HepG2 (cell line): ENCODE data around the gene E2F1. TPM values are rescaled to one million over a fixed set of nuclear protein-coding genes. Genes with fewer than 3 reads are reported as not detected.

Experiments
- CEBPB ChIP-seq: IDR thresholded peaks from 2 replicates; pipeline ENCODE4 v1.6.1; 2011; ENCODE audit warnings: low read depth, low read length, improper control_type of control experiment, borderline replicate concordance
- FOXP1 ChIP-seq, 2 experiments: fragments of 450-650 bp in 1 of 2; IDR thresholded peaks; 2 replicates each; pipeline ENCODE4 v1.6.1; 2017 to 2018; ENCODE audit warnings: antibody characterized with exemption in 1 of 2
- KLF16 ChIP-seq, 2 experiments: sonication (generic) in 1 of 2; formaldehyde crosslinking in 1 of 2; IDR thresholded peaks; 2 replicates each; pipeline versions ENCODE4 v1.6.1 to v1.8.0; 2016 to 2023; ENCODE audit warnings: missing genetic modification reagents in 2 of 2, missing compliant biosample characterization in 1 of 2
- MIER2 ChIP-seq: IDR thresholded peaks from 2 replicates; pipeline ENCODE4 v1.6.1; 2016; ENCODE audit warnings: missing biosample characterization, missing genetic modification reagents
- MIXL1 ChIP-seq: IDR thresholded peaks from 2 replicates; pipeline ENCODE4 v1.6.1; 2016
- PITX1 ChIP-seq: sonication (generic); formaldehyde crosslinking; IDR thresholded peaks from 2 replicates; pipeline ENCODE4 v1.5.1; 2020; ENCODE audit warnings: mild to moderate bottlenecking, missing genetic modification reagents
- RXRB ChIP-seq: IDR thresholded peaks from 2 replicates; pipeline ENCODE4 v1.6.1; 2016; ENCODE audit warnings: borderline replicate concordance, missing genetic modification reagents, missing compliant biosample characterization
- SAP130 ChIP-seq: IDR thresholded peaks from 2 replicates; pipeline ENCODE4 v1.6.1; 2016; ENCODE audit warnings: low read depth
- SP2 ChIP-seq: sonication (generic); formaldehyde crosslinking; IDR thresholded peaks from 2 replicates; pipeline ENCODE4 v1.5.1; 2020; ENCODE audit warnings: mild to moderate bottlenecking, missing genetic modification reagents
- TARDBP ChIP-seq: sonication (generic); formaldehyde crosslinking; IDR thresholded peaks from 2 replicates; pipeline ENCODE4 v1.8.0; 2022; ENCODE audit warnings: mild to moderate bottlenecking, missing genetic modification reagents
- ZBTB3 ChIP-seq: sonication (generic); formaldehyde crosslinking; IDR thresholded peaks from 2 replicates; pipeline ENCODE4 v1.4.0; 2020; ENCODE audit warnings: low read depth, mild to moderate bottlenecking, moderate library complexity, missing genetic modification reagents, borderline replicate concordance
- ZEB1 ChIP-seq: IDR thresholded peaks from 2 replicates; pipeline ENCODE4 v1.6.1; 2012; ENCODE audit warnings: mild to moderate bottlenecking, low read depth, inconsistent platforms; ENCODE audit not compliant: insufficient replicate concordance
- ZFP1 ChIP-seq: IDR thresholded peaks from 2 replicates; pipeline ENCODE4 v1.6.1; 2016
- ZNF124 ChIP-seq: sonication (generic); formaldehyde crosslinking; IDR thresholded peaks from 2 replicates; pipeline ENCODE4 v1.4.0; 2020; ENCODE audit warnings: missing genetic modification reagents
- ZNF564 ChIP-seq: sonication (generic); formaldehyde crosslinking; IDR thresholded peaks from 2 replicates; pipeline ENCODE4 v1.8.1; 2023; ENCODE audit warnings: mild to moderate bottlenecking, missing genetic modification reagents
- ZNF7 ChIP-seq: IDR thresholded peaks from 2 replicates; pipeline ENCODE4 v1.6.1; 2016; ENCODE audit warnings: missing biosample characterization, missing genetic modification reagents
- ZNF780A ChIP-seq: sonication (generic); formaldehyde crosslinking; IDR thresholded peaks from 2 replicates; pipeline ENCODE4 v1.8.0; 2022; ENCODE audit warnings: mild to moderate bottlenecking, missing genetic modification reagents, moderate library complexity
- polyA plus RNA-seq, 8 experiments: library from polyadenylated mRNA; depleted of rRNA in 3 of 8; stranded (reverse) in 7 of 8; unstranded in 1 of 8; fragments of >200 nt; fragmentation: Illumina TruSeq in 4 of 8; extraction: Trizol in 4 of 8; gene quantifications; 2 replicates each; pipeline versions ENCODE4 v1.2.1 to v1.2.3, GENCODE V29; 2011 to 2016; ENCODE audit warnings: low read depth in 4 of 8, missing spikeins in 1 of 8, mixed read lengths in 1 of 8; ENCODE audit not compliant: insufficient read depth in 1 of 8
- total RNA-seq, 5 experiments: library from RNA; depleted of rRNA; stranded (reverse); fragments of >200 nt; fragmentation: Illumina TruSeq; extraction: Trizol; gene quantifications; 2 replicates each; pipeline ENCODE4 v1.2.3, GENCODE V29; 2016; ENCODE audit warnings: low read depth in 1 of 5
- TF ChIP-seq, protein P1 (sequence below): sonication (generic); formaldehyde crosslinking; IDR thresholded peaks from 2 replicates; pipeline ENCODE4 v1.4.0; 2020; ENCODE audit warnings: missing genetic modification reagents, borderline replicate concordance
- TF ChIP-seq, protein P2 (sequence below): IDR thresholded peaks from 2 replicates; pipeline ENCODE4 v1.6.1; 2016; ENCODE audit warnings: missing genetic modification reagents, missing compliant biosample characterization
- TF ChIP-seq, protein P3 (sequence below): sonication (generic); formaldehyde crosslinking; IDR thresholded peaks from 2 replicates; pipeline ENCODE4 v1.8.1; 2022; ENCODE audit warnings: low read depth, mild to moderate bottlenecking, missing genetic modification reagents
- TF ChIP-seq, protein P4 (sequence below): sonication (generic); formaldehyde crosslinking; IDR thresholded peaks from 2 replicates; pipeline ENCODE4 v1.8.0; 2022; ENCODE audit warnings: low read depth, missing genetic modification reagents
- TF ChIP-seq, protein P5 (sequence below): sonication (generic); formaldehyde crosslinking; IDR thresholded peaks from 2 replicates; pipeline ENCODE4 v1.5.0; 2020; ENCODE audit warnings: missing genetic modification reagents

Gene E2F1
- total and polyA plus RNA-seq, 2 of the 13 experiments (the other 11 are each of a cell fraction or from before 2014, with no cell fraction given): 25.5 to 39.4 TPM

DNA sequence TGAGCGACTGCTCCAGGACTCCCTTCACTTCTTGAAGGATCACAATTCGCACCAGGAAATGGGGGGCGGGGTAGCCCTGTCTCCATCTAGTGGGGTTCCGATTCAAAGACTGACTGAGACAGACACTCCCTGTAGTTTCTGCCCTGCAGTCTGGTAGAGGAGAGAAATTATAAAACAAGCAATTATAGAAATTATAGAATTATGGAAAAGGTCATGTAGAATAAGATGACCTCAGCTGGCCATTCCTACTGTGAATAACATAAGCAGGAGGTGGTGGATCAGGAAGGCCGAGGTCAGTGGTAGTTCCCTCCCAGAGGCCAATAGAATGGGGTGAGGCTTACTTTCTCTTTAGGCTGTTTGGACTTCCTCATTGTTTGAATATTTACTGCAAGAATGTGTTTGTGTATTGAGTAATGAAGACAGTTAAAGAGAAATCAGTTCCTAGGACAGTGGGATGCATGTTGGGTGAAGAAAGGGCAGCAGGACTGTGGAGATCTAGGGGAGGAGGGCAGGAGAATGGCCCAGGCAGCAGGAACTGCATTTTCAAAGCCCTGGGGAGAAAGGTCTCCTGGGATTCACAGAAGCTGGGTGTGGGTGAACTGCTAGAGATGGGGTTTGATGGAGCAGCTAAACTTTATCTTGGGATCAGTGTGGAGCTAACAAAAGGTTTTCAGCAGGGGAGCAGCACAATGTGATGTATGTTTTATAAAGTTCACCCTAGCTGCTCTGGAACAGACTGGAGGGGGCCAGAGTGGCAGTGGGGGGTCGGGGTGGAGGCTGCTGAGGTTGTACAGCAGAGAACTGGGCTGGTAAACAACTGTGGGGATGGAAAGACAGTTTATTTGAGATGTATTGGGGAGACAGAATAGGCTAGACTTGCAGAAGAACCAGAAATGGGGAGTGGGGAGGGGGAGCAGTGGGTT lies 47.7 kb upstream of the E2F1 start (continued):
- TF ChIP-seq, protein P1, sequence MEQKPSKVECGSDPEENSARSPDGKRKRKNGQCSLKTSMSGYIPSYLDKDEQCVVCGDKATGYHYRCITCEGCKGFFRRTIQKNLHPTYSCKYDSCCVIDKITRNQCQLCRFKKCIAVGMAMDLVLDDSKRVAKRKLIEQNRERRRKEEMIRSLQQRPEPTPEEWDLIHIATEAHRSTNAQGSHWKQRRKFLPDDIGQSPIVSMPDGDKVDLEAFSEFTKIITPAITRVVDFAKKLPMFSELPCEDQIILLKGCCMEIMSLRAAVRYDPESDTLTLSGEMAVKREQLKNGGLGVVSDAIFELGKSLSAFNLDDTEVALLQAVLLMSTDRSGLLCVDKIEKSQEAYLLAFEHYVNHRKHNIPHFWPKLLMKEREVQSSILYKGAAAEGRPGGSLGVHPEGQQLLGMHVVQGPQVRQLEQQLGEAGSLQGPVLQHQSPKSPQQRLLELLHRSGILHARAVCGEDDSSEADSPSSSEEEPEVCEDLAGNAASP: peak; percentile 83; the same call in 1 of the 2 replicates
- TF ChIP-seq MIXL1 (no peak), SAP130 (CRISPR knock-in tag) (peak; percentile 90), FOXP1 (IDR thresholded peaks at IDR 0.05) (peak; percentile 44; the same call in 1 of the 2 replicates), FOXP1 (CRISPR knock-in tag; IDR thresholded peaks at IDR 0.05) (peak; percentile 84), RXRB (CRISPR knock-in tag) (peak; percentile 83), ZFP1 (CRISPR knock-in tag) (peak; percentile 73; the same call in 1 of the 2 replicates), PITX1 (CRISPR knock-in tag) (peak; percentile 58; the same call in 1 of the 2 replicates), TARDBP (CRISPR knock-in tag) (peak; percentile 60; the same call in 1 of the 2 replicates), SP2 (CRISPR knock-in tag) (no peak), ZNF780A (CRISPR knock-in tag) (0 out of 2 replicates have a peak, but pooled peaks have one; percentile 22), MIER2 (peak; percentile 27; the same call in 1 of the 2 replicates), CEBPB (peak; percentile 90), ZBTB3 (no peak), KLF16 (CRISPR knock-in tag; IDR thresholded peaks at IDR 0.05) (0 out of 4 replicates have a peak, but pooled peaks of 1 of the 2 experiments have one; percentile 12), ZNF124 (peak; percentile 49; the same call in 1 of the 2 replicates), ZEB1 (peak; percentile 83), ZNF7 (CRISPR knock-in tag) (no peak), ZNF564 (CRISPR knock-in tag) (0 out of 2 replicates have a peak, but pooled peaks have one; percentile 37)
- TF ChIP-seq, protein P2, sequence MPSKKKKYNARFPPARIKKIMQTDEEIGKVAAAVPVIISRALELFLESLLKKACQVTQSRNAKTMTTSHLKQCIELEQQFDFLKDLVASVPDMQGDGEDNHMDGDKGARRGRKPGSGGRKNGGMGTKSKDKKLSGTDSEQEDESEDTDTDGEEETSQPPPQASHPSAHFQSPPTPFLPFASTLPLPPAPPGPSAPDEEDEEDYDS (CRISPR knock-in tag): peak; percentile 71; the same call in 1 of the 2 replicates
- TF ChIP-seq, protein P3, sequence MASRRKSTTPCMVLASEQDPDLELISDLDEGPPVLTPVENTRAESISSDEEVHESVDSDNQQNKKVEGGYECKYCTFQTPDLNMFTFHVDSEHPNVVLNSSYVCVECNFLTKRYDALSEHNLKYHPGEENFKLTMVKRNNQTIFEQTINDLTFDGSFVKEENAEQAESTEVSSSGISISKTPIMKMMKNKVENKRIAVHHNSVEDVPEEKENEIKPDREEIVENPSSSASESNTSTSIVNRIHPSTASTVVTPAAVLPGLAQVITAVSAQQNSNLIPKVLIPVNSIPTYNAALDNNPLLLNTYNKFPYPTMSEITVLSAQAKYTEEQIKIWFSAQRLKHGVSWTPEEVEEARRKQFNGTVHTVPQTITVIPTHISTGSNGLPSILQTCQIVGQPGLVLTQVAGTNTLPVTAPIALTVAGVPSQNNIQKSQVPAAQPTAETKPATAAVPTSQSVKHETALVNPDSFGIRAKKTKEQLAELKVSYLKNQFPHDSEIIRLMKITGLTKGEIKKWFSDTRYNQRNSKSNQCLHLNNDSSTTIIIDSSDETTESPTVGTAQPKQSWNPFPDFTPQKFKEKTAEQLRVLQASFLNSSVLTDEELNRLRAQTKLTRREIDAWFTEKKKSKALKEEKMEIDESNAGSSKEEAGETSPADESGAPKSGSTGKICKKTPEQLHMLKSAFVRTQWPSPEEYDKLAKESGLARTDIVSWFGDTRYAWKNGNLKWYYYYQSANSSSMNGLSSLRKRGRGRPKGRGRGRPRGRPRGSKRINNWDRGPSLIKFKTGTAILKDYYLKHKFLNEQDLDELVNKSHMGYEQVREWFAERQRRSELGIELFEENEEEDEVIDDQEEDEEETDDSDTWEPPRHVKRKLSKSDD (CRISPR knock-in tag): no peak
- TF ChIP-seq, protein P4, sequence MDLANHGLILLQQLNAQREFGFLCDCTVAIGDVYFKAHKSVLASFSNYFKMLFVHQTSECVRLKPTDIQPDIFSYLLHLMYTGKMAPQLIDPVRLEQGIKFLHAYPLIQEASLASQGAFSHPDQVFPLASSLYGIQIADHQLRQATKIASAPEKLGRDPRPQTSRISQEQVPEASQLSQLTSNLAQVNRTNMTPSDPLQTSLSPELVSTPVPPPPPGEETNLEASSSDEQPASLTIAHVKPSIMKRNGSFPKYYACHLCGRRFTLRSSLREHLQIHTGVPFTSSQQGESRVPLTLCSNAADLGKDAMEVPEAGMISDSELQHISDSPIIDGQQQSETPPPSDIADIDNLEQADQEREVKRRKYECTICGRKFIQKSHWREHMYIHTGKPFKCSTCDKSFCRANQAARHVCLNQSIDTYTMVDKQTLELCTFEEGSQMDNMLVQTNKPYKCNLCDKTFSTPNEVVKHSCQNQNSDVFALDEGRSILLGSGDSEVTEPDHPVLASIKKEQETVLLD: 0 out of 2 replicates have a peak, but pooled peaks have one; percentile 26
- TF ChIP-seq, protein P5, sequence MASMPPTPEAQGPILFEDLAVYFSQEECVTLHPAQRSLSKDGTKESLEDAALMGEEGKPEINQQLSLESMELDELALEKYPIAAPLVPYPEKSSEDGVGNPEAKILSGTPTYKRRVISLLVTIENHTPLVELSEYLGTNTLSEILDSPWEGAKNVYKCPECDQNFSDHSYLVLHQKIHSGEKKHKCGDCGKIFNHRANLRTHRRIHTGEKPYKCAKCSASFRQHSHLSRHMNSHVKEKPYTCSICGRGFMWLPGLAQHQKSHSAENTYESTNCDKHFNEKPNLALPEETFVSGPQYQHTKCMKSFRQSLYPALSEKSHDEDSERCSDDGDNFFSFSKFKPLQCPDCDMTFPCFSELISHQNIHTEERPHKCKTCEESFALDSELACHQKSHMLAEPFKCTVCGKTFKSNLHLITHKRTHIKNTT: no peak
